Stimulated activated CD4-positive, alpha-beta T cell treated with anti-CD3 and anti-CD28 coated beads, Interleukin-15, amount 100 ng/mL, for 48 hours (primary cell): Measurements from ENCODE around the gene SETD5.

ENCODE experiments used
- DNase-seq, 2 donors: peaks; one replicate each; pipeline ENCODE4 v3.0.0-alpha.2; 2020; ENCODE audit warnings: low read depth in 2 of 2

The SETD5 gene

GRCh38 chr3:9514956-9515355 lies 117.5 kb downstream of the SETD5 start:
- no peak for DNase-seq

DNA sequence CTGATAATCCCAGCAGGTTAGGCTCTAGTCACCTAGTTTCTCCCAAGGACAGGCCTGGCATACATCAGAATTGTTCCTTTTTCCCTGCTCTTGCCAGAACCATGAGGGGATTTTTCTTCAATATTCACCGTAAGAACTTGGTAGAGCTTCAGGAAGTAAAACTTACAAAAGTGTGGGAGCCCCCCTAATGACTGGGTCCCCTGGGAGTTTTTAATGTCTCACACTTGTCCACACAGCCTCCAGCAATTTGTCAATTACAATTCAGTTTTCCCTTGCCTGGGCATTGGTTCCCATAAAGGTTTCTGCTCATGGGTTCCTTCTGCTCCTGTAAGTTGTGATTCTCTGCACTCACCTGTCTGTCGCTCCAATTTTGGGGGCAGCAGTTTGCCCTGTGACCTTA lies 127.7 kb downstream of the SETD5 start:
- no peak for DNase-seq
